Neural crest cell (in vitro differentiated cells): ENCODE data around the gene CDH1. TPM values are rescaled to one million over a fixed set of nuclear protein-coding genes. Genes with fewer than 3 reads are reported as not detected.

Source experiments
- DNase-seq: peaks from one replicate; pipeline ENCODE4 v3.0.0; 2021; ENCODE audit warnings: low read depth, mixed read lengths, low spot score
- H3K27ac Mint-ChIP-seq: one replicate; pipeline ENCODE4 v1.8.0; 2021; ENCODE audit warnings: mild to moderate bottlenecking, mixed read lengths; ENCODE audit not compliant: unreplicated experiment
- H3K27me3 Mint-ChIP-seq: 2 replicates; pipeline ENCODE4 v1.8.0; 2021; ENCODE audit warnings: low read depth, mild to moderate bottlenecking, mixed read lengths
- H3K36me3 Mint-ChIP-seq: 2 replicates; pipeline ENCODE4 v1.8.0; 2021; ENCODE audit warnings: low read depth, mild to moderate bottlenecking, mixed read lengths
- H3K4me1 Mint-ChIP-seq: 2 replicates; pipeline ENCODE4 v1.8.0; 2021; ENCODE audit warnings: mixed read lengths
- H3K4me3 Mint-ChIP-seq: one replicate; pipeline ENCODE4 v1.8.0; 2021; ENCODE audit warnings: mild to moderate bottlenecking, mixed read lengths
- H3K9me3 Mint-ChIP-seq: 2 replicates; pipeline ENCODE4 v1.8.0; 2021; ENCODE audit warnings: mixed read lengths
- total RNA-seq: library from RNA; stranded (reverse); gene quantifications from 2 replicates; pipeline ENCODE4 v1.2.1, GENCODE V29; 2021
- TF ChIP-seq, protein P1 (sequence below): fragments of 200-600 bp; sonication (generic); conservative IDR thresholded peaks from 2 replicates; pipeline ENCODE4 v1.5.0; 2021; ENCODE audit warnings: antibody characterized with exemption, mild to moderate bottlenecking

CDH1 gene
- total RNA-seq, 1 donor from 2014 or later = 1.1 TPM

- H3K4me1 Mint-ChIP-seq = peaks cover 10% of the 10 kb centered on the region
- H3K27me3 Mint-ChIP-seq = peaks cover 2% of the 10 kb centered on the region
- H3K4me3 Mint-ChIP-seq = no peak overlapping the region
- H3K36me3 Mint-ChIP-seq = no peaks in the 10 kb centered on the region
- DNase-seq = no peak
- no peaks in the 10 kb centered on the region for H3K9me3 Mint-ChIP-seq
- no peak overlapping the region for H3K27ac Mint-ChIP-seq
- TF ChIP-seq, protein P1, sequence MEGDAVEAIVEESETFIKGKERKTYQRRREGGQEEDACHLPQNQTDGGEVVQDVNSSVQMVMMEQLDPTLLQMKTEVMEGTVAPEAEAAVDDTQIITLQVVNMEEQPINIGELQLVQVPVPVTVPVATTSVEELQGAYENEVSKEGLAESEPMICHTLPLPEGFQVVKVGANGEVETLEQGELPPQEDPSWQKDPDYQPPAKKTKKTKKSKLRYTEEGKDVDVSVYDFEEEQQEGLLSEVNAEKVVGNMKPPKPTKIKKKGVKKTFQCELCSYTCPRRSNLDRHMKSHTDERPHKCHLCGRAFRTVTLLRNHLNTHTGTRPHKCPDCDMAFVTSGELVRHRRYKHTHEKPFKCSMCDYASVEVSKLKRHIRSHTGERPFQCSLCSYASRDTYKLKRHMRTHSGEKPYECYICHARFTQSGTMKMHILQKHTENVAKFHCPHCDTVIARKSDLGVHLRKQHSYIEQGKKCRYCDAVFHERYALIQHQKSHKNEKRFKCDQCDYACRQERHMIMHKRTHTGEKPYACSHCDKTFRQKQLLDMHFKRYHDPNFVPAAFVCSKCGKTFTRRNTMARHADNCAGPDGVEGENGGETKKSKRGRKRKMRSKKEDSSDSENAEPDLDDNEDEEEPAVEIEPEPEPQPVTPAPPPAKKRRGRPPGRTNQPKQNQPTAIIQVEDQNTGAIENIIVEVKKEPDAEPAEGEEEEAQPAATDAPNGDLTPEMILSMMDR = no peak
These were observed 9.9 kb downstream of the CDH1 start for GRCh38 chr16:68746951-68747350.

DNA sequence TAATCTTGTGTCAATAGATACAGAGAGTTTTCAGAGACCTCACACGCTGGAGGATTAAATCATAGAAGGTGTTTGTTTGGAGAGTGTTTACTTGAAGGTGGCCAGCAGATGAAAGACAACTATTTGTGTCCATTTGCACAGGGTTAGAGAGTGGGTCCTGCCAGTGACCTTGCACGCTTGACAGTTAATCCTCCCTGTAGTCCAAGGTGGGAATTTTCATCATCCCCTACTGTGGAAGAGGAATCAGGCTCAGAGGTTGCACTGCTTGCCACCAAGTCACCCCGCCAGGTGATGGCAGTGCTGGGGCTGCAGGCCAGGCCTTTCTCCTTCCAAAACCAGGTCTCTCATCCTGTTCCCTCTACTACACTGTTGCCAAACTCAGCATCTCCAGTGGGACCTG lies 12.3 kb downstream of the CDH1 start:
- DNase-seq = no peak
- Mint-ChIP-seq H3K36me3 (no peaks in the 10 kb centered on the region), H3K27me3 (peaks cover 1% of the 10 kb centered on the region)

GRCh38 chr16:68750193-68750695 lies 13.2 kb downstream of the CDH1 start:
- Mint-ChIP-seq H3K9me3 (no peaks in the 10 kb centered on the region), H3K36me3 (no peaks in the 10 kb centered on the region), H3K27me3 (no peaks in the 10 kb centered on the region), H3K4me3 (no peak overlapping the region), H3K4me1 (no peaks in the 10 kb centered on the region), H3K27ac (no peak overlapping the region)
- DNase-seq = no peak
- TF ChIP-seq, protein P1 = no peak

More for the DNA sequence above, 12.3 kb downstream of the CDH1 start:
- Mint-ChIP-seq H3K9me3 (no peaks in the 10 kb centered on the region), H3K4me1 (no peaks in the 10 kb centered on the region), H3K27ac (no peak overlapping the region), H3K4me3 (no peak overlapping the region)
- TF ChIP-seq, protein P1 = no peak

GRCh38 chr16:68751160-68751559 lies 14.1 kb downstream of the CDH1 start:
- no peaks in the 10 kb centered on the region for H3K4me1 Mint-ChIP-seq
- H3K36me3 Mint-ChIP-seq = no peaks in the 10 kb centered on the region
- H3K27me3 Mint-ChIP-seq = no peaks in the 10 kb centered on the region
- TF ChIP-seq, protein P1 = no peak
- H3K9me3 Mint-ChIP-seq = no peaks in the 10 kb centered on the region
- H3K27ac Mint-ChIP-seq = no peak overlapping the region
- H3K4me3 Mint-ChIP-seq = no peak overlapping the region
- DNase-seq = no peak

DNA sequence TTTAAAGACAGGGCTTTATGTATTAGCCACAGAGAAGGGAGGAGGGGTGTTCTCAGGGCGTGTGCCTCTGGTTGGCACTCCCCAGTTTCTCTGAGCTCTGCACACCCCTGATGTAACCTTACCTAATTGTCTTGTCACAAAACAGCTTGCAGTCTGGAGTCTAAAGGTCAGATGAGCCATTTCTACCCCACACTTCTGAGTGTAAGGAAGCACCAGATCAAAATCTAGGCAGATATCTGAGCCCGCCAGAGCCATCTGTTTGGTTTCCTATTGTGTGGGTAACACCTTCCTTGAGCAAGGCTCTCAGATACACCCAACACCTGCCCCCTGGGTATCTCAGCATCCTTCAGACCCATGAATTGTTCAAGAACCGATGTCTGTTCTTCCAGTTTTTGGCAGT lies 15.5 kb downstream of the CDH1 start:
- TF ChIP-seq, protein P1 = no peak
- DNase-seq = no peak
- H3K4me3 Mint-ChIP-seq = no peak overlapping the region
- no peaks in the 10 kb centered on the region for H3K9me3 Mint-ChIP-seq
- no peaks in the 10 kb centered on the region for H3K27me3 Mint-ChIP-seq
- peaks cover 3% of the 10 kb centered on the region for H3K4me1 Mint-ChIP-seq
- no peaks in the 10 kb centered on the region for H3K36me3 Mint-ChIP-seq
- no peak overlapping the region for H3K27ac Mint-ChIP-seq
